ENCODE data around the gene ZEB2. TPM values are rescaled to one million over a fixed set of nuclear protein-coding genes. Genes with fewer than 3 reads are reported as not detected.

ZEB2 gene
- total and polyA plus RNA-seq, 2 donors (not counting 3 experiments of a cell fraction or from before 2014, with no cell fraction given), result 17.9 to 49.6 TPM

GRCh38 chr2:144554492-144555210 is 34.7 kb upstream of the ZEB2 start:
- Histone ChIP-seq H3K9me1 (replicated peaks; ENCODE audit: control insufficient read depth, extremely low read depth, insufficient read depth, low read length) (no peaks in the 10 kb centered on the region), H3K4me2 (ENCODE audit: insufficient read depth, low read length) (no peak overlapping the region), H3K4me1 (ENCODE audit: control insufficient read depth, extremely low read depth, insufficient read depth, low read length) (peaks cover 5% of the 10 kb centered on the region), H3K79me2 (ENCODE audit: control insufficient read depth, insufficient read depth, low read length) (no peaks in the 10 kb centered on the region), H3K27me3 (ENCODE audit: control insufficient read depth in 2 of 2, insufficient read depth in 2 of 2, low read length in 2 of 2) (no peaks in the 10 kb centered on the region), H4K20me1 (replicated peaks; ENCODE audit: control insufficient read depth, extremely low read depth, insufficient read depth, low read length) (no peaks in the 10 kb centered on the region), H3K9ac (replicated peaks; ENCODE audit: extremely low read depth, insufficient read depth, low read length) (no peak overlapping the region), H3K9me3 (replicated peaks; ENCODE audit: control insufficient read depth, insufficient read depth, low read length) (no peaks in the 10 kb centered on the region), H3K27ac (ENCODE audit: insufficient read depth, low read depth, low read length) (no peak overlapping the region), H3K4me3 (replicated peaks in 1 of 3; ENCODE audit: insufficient read depth in 1 of 3, low read depth in 1 of 3, low read length in 3 of 3) (no peak overlapping the region), H3K36me3 (ENCODE audit: control insufficient read depth in 2 of 2, extremely low read depth in 1 of 2, insufficient read depth in 2 of 2, low read length in 2 of 2) (no peaks in the 10 kb centered on the region), H2AFZ (ENCODE audit: low read depth, low read length) (no peak overlapping the region)
- peak; percentile 55 for FAIRE-seq
- intact Hi-C loops (cut with micrococcal nuclease), result no loop called here
- ChIA-PET POLR2A (no interaction called here), CTCF (interaction anchor here (0.7 to 1.5 kb wide), 4 partner anchors 17 to 38 kb away, joined by 3 to 4 read pairs (median 3); no protein-coding TSS in a partner anchor)
- BruUV-seq (replicated peaks), result no TSS peak
- TF ChIP-seq CTCF (IDR thresholded peaks at IDR 0.05; ENCODE audit: extremely low read depth in 1 of 2, insufficient read depth in 1 of 2, low read depth in 1 of 2, low read length in 2 of 2) (no peak), JUN (IDR thresholded peaks at IDR 0.05; ENCODE audit: borderline replicate concordance, insufficient read depth, insufficient read length, low read depth) (no peak), POLR2A (IDR thresholded peaks at IDR 0.05; ENCODE audit: low read depth, low read length) (no peak), MAX (IDR thresholded peaks at IDR 0.05; ENCODE audit: insufficient read depth, insufficient read length) (no peak), FOS (IDR thresholded peaks at IDR 0.05; ENCODE audit: borderline replicate concordance, insufficient read depth, low read length) (peak; percentile 32)
- dilution Hi-C loops (cut with MboI; ENCODE audit: extremely low pct_ligation_motif_present, low sequenced_read_pairs), result no loop called here
- DNase-seq (ENCODE audit: low read depth, low spot score), result no peak

Measured in endothelial cell of umbilical vein (primary cell).